ENCODE measurements around the gene AGBL4. TPM values are rescaled to one million over a fixed set of nuclear protein-coding genes. Genes with fewer than 3 reads are reported as not detected.
"Not testable (repeated sequence)": the region's sequence is repeated elsewhere in the genome, so short reads cannot be mapped to it uniquely, and the experiment has no call there.

Gene AGBL4
- total RNA-seq, 1 experiment from 2014 or later = not detected

DNA sequence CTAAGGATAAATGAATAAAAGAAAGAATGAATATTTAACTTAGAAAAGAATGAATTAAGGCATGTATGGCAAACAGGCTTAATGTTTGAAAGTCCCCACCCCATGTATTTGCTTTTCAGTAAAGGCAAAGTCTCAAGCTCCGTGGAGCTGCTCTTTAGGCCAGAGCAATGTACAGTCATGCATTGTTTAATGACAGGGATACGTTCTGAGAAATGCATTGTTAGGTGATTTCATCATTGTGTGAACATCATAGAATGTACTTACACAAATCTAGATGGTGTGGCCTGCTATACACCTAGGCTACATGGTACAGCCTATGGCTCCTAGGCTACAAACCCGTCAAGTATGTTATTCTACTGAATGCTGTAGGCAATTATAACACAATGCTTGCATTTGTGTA is 1500.2 kb downstream of the AGBL4 start:
- POLR2A ChIA-PET = no interaction called here
- H3K9me3 ChIP-seq = no peaks in the 10 kb centered on the region
- H3K36me3 Mint-ChIP-seq (ENCODE audit: insufficient read depth, unreplicated experiment) = no peaks in the 10 kb centered on the region
- no peak overlapping the region for H3K27ac Mint-ChIP-seq (ENCODE audit: unreplicated experiment)
- no TSS peak for BruUV-seq (replicated peaks)
- H3K4me1 Mint-ChIP-seq (ENCODE audit: low read depth, unreplicated experiment) = no peaks in the 10 kb centered on the region
- intact Hi-C loops (cut with micrococcal nuclease; ENCODE audit: unreplicated experiment) = no loop called here
- H3K27me3 ChIP-seq (replicated peaks; ENCODE audit: control insufficient read depth, insufficient read depth, low read length) = no peaks in the 10 kb centered on the region
- TF ChIP-seq, protein P1, sequence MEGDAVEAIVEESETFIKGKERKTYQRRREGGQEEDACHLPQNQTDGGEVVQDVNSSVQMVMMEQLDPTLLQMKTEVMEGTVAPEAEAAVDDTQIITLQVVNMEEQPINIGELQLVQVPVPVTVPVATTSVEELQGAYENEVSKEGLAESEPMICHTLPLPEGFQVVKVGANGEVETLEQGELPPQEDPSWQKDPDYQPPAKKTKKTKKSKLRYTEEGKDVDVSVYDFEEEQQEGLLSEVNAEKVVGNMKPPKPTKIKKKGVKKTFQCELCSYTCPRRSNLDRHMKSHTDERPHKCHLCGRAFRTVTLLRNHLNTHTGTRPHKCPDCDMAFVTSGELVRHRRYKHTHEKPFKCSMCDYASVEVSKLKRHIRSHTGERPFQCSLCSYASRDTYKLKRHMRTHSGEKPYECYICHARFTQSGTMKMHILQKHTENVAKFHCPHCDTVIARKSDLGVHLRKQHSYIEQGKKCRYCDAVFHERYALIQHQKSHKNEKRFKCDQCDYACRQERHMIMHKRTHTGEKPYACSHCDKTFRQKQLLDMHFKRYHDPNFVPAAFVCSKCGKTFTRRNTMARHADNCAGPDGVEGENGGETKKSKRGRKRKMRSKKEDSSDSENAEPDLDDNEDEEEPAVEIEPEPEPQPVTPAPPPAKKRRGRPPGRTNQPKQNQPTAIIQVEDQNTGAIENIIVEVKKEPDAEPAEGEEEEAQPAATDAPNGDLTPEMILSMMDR (IDR thresholded peaks at IDR 0.05; ENCODE audit: insufficient read depth in 1 of 2, low read depth in 1 of 2, low read length in 1 of 2, severe bottlenecking in 1 of 2, unreplicated experiment in 1 of 2) = no peak
- H3K36me3 ChIP-seq (ENCODE audit: control insufficient read depth, insufficient read depth, low read length) = no peaks in the 10 kb centered on the region
- DNase-seq = no peak
- H3K4me1 ChIP-seq = no peaks in the 10 kb centered on the region
- H3K9me3 Mint-ChIP-seq (ENCODE audit: unreplicated experiment) = no peaks in the 10 kb centered on the region
- peaks cover 13% of the 10 kb centered on the region for H3K27me3 Mint-ChIP-seq (ENCODE audit: insufficient read depth, unreplicated experiment)
- no peak overlapping the region for H3K4me3 Mint-ChIP-seq (ENCODE audit: unreplicated experiment)
- no peak overlapping the region for H3K4me3 ChIP-seq (ENCODE audit: low read depth, low read length)
- CTCF ChIA-PET = no interaction called here

DNA sequence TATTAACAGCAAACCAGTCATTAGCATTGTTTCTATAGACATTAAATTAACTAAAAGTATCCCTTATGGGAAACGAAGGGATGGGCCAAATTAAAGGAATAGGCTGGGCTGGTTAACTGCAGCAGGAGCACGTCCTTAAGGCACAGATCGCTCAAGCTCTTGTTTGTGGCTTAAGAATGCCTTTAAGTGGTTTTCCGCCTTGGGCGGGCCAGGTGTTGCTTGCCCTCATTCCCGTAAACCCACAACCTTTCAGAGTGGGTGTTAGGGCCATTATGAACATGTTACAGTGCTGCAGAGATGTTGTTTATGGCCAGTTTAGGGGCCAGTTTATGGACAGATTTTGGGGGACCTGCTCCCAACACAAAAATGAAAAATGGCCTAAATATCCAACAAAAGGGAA is 1503.9 kb downstream of the AGBL4 start:
- POLR2A ChIA-PET; BruUV-seq (replicated peaks); H3K36me3 ChIP-seq (ENCODE audit: control insufficient read depth, insufficient read depth, low read length); H3K36me3 Mint-ChIP-seq (ENCODE audit: insufficient read depth, unreplicated experiment); intact Hi-C loops (cut with micrococcal nuclease; ENCODE audit: unreplicated experiment); H3K27me3 Mint-ChIP-seq (ENCODE audit: insufficient read depth, unreplicated experiment); H3K4me3 Mint-ChIP-seq (ENCODE audit: unreplicated experiment); DNase-seq; H3K27me3 ChIP-seq (replicated peaks; ENCODE audit: control insufficient read depth, insufficient read depth, low read length); H3K4me3 ChIP-seq (ENCODE audit: low read depth, low read length); H3K27ac Mint-ChIP-seq (ENCODE audit: unreplicated experiment); CTCF ChIA-PET; H3K4me1 Mint-ChIP-seq (ENCODE audit: low read depth, unreplicated experiment); H3K9me3 Mint-ChIP-seq (ENCODE audit: unreplicated experiment); H3K4me1 ChIP-seq; H3K9me3 ChIP-seq: not testable (repeated sequence)

DNA sequence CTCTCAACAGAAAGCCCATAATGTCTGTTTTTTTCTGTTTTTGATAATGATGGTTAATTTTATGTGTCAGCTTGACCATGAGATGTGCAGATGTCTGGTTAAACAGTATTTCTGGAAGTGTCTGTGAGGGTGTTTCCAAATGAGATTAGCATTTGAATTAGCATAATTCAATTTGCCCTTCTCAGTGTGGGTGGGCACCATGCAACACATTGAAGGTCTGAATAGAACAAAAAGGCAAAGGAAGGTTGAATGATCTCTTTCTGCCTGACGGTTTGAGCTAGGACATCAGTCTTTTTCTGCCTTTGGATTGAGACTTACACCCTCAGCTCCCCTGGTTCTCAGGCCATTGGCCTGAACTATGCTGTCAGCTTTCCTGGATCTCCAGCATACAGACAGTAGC is 1516.9 kb downstream of the AGBL4 start:
- TF ChIP-seq, protein P1 (IDR thresholded peaks at IDR 0.05; ENCODE audit: insufficient read depth in 1 of 2, low read depth in 1 of 2, low read length in 1 of 2, severe bottlenecking in 1 of 2, unreplicated experiment in 1 of 2) = no peak
- Mint-ChIP-seq H3K4me3 (ENCODE audit: unreplicated experiment) (no peak overlapping the region), H3K27ac (ENCODE audit: unreplicated experiment) (no peak overlapping the region), H3K9me3 (ENCODE audit: unreplicated experiment) (no peaks in the 10 kb centered on the region), H3K36me3 (ENCODE audit: insufficient read depth, unreplicated experiment) (no peaks in the 10 kb centered on the region), H3K27me3 (ENCODE audit: insufficient read depth, unreplicated experiment) (peaks cover 4% of the 10 kb centered on the region), H3K4me1 (ENCODE audit: low read depth, unreplicated experiment) (no peaks in the 10 kb centered on the region)
- intact Hi-C loops (cut with micrococcal nuclease; ENCODE audit: unreplicated experiment) = no loop called here
- Histone ChIP-seq H3K4me3 (ENCODE audit: low read depth, low read length) (no peak overlapping the region), H3K4me1 (no peaks in the 10 kb centered on the region), H3K9me3 (no peaks in the 10 kb centered on the region), H3K27me3 (replicated peaks; ENCODE audit: control insufficient read depth, insufficient read depth, low read length) (no peaks in the 10 kb centered on the region), H3K36me3 (ENCODE audit: control insufficient read depth, insufficient read depth, low read length) (no peaks in the 10 kb centered on the region)
- DNase-seq = no peak
- POLR2A ChIA-PET = no interaction called here
- BruUV-seq (replicated peaks) = no TSS peak
- CTCF ChIA-PET = no interaction called here
